Activated CD4-positive, CD25-positive, alpha-beta regulatory T cell treated with anti-CD3 and anti-CD28 coated beads, Interleukin-2, amount 50 U/mL, for 24 hours (primary cell): ENCODE data around the gene CLCN2.

Experiments
- ATAC-seq, 2 donors: fragments of 150-1000 bp; cut with Tn5 transposase; one replicate each; pipeline ENCODE4 v1.10.0; 2021; ENCODE audit warnings: mild to moderate bottlenecking in 1 of 2, moderate library complexity in 1 of 2

The CLCN2 gene

DNA sequence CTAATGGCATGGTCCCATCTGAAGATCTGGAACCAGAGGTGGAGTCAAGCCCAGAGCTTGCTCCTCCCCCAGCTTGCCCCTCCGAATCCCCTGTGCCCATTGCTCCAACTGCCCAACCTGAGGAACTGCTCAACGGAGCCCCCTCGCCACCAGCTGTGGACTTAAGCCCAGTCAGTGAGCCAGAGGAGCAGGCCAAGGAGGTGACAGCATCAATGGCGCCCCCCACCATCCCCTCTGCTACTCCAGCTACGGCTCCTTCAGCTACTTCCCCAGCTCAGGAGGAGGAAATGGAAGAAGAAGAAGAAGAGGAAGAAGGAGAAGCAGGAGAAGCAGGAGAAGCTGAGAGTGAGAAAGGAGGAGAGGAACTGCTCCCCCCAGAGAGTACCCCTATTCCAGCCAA lies 39.7 kb downstream of the CLCN2 start:
- no peak for ATAC-seq

DNA sequence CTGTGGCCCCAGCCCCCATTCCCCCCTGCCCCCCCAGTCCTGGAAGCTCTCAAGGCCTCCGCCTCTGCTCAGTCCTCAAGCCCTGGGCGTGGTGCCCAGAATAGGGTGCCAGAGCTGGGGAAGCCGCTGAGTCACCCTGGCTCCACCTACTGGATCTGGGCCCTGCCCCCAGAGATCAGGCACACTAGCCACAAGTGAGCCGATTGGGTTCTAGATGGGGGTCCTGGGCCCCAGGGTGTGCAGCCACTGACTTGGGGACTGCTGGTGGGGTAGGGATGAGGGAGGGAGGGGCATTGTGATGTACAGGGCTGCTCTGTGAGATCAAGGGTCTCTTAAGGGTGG lies 41.3 kb downstream of the CLCN2 start:
- peak; percentile 39 to 48 for ATAC-seq

DNA sequence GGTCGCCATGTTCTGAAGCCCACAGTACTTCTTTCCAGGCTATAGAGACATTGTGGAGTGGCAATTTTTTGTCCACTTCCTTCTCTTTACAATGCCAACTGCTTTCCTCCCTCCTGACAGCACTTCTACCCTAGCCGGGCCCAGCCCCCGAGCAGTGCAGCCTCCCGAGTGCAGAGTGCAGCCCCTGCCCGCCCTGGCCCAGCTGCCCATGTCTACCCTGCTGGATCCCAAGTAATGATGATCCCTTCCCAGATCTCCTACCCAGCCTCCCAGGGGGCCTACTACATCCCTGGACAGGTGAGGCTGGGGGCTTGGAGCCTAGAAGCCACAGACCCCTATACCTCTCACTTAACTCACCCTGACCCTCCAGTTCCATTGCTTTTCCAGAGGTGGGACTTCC lies 44.2 kb downstream of the CLCN2 start:
- no peak for ATAC-seq

DNA sequence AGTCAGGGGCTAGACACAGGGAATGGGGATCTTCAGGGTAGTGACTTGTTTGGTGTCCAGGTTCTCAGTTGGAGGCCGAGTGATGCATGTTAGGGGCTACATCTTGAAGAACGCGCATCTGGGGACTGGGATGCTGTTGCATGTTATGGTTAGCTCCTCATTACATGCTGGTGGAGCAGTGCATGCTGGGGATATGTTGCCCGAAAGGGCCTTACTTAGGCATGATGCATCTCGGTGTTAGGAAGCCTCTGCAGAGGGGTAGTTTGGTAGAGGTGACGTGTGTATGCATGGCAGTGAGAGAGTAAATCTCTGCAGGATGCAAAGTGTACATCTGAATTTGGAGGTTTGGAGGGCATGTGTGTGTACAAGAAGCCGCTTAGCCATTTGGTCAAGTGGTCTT lies 44.6 kb downstream of the CLCN2 start:
- no peak for ATAC-seq

DNA sequence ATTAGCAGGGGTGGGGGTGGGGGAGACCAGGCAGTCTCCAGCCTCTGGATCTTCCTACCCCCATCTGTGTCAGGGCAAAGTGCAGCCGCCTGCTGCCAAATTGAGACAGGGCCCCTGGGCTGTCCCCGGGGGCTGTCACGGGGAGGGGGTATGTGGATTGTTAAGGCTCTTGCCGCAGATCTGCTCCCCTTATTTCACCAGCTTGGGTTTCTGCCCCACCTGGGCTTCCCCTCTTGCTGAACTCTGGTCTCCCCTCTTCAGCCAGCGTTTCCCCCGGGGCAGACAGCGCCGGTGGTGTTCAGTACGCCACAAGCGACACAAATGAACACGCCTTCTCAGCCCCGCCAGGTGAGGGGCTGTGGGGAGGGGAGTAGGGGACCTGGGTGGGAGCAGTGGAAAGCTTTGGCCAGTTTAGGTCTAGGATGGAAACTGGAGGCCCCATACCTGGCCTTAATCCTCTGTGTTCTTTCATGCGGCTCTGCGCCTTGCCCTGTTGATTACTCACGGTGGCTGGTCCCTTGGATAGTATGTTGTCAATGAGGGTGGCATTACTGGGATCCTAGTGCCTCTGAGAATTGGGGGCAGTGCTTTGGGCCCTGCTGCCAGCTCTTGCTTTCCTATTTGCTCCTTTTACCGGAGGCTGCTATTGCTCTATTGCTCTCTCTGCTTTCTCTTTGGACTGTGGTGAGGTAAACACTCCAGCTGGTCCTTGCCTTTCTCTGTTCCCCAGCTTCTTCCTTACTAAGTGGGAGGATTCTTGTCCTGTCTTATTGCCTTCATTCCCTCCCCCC lies 45.3 kb downstream of the CLCN2 start:
- no peak for ATAC-seq

DNA sequence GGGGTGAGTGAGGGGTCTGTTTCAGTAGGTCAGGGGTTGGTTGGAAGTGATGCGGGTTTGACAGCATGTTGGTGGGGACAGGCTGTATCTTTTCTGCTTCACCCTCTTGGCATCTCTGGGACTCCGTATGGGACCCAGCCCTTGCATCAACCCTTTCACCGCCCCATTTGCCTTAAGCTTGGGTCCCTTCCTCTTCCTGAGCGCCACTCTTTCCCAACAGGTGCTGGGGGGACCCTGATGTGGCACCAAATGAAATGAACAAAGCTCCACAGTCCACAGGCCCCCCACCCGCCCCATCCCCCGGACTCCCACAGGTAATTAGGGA lies 45.9 kb downstream of the CLCN2 start:
- no peak for ATAC-seq

DNA sequence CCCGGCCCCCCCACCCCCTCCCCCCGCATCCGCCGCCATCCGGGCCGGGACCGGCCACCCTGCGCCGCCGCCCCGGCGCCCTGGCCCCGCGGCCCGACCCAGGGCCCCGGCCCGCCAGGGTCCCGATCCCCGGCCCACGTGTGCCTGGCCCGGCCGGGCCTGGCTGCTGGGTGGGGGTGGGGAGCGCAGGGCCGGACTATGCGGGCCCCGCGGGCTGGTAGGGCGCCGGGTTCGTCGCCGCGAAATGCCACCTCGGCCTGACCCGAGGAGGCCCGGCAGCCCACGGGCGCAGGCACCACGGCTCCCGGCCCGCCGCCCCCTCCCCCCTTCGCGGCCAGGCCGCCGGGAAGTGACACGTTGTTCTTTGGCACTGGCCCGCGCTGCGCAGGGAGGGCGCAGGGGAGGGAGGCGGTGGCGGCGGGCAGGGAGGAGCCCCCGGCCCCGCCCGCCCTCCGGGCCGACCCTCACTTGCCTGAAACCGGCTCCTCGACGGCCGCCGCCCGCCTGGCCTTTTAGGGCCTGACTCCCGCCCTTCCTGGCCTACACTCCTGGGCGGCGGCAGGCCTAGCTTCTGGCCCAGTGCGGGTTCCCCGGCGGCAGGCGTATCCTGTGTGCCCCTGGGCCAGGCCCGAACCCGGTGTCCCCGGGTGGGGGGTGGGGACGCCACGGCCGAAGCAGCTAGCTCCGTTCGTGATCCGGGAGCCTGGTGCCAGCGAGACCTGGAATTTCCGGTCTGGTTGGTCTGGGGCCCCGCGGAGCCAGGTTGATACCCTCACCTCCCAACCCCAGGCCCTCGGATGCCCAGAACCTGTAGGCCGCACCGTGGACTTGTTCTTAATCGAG lies 46.5 kb downstream of the CLCN2 start:
- ATAC-seq: peak; percentile 53 to 55

DNA sequence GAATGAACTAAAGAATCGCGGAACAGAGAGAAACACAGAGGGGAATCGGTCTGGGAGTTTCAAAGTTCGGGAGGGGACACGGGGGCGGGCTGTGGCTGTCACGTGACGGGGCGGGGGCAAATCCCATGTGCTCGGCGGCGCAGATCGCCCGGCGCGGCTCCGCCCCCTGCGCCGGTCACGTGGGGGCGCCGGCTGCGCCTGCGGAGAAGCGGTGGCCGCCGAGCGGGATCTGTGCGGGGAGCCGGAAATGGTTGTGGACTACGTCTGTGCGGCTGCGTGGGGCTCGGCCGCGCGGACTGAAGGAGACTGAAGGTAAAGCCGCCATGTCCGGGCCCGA lies 47.1 kb downstream of the CLCN2 start, which contains the start of gene EIF4G1:
Gene EIF4G1, plus strand, starts transcription at position 244 of the 337 bp plus-strand sequence. CDS start 1,191 bp downstream, outside the sequence.
- peak; percentile 86 for ATAC-seq

DNA sequence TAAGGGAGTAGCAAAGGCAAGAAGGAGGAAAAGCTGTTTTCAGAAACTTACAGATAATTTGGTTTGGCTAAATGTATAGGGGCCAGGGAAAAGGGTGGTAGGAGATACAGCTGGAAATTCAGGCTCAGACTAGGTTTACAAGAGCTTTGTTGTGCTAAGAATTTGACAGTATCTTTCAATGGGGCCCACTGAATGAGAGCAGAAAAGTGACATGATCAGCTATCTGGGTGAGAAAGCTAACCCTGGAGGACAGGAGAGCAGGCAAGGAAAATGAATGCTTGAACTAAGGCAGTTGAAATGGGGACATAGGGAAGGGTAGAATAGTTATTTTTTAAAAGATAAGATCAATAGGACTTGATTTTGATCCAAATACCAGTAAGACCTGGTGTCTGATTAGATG lies 49.8 kb downstream of the CLCN2 start:
- no peak for ATAC-seq

DNA sequence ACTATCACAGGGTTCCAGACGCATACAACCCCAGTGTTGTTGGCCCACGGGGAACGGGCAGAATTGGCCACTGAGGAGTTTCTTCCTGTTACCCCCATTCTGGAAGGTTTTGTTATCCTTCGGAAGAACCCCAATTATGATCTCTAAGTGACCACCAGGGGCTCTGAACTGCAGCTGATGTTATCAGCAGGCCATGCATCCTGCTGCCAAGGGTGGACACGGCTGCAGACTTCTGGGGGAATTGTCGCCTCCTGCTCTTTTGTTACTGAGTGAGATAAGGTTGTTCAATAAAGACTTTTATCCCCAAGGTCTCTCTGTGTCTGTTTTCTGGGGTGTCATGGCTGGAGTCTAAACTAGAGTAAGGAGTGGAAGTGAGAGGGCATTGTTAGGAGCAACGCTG lies 52.7 kb downstream of the CLCN2 start:
- ATAC-seq: no peak

DNA sequence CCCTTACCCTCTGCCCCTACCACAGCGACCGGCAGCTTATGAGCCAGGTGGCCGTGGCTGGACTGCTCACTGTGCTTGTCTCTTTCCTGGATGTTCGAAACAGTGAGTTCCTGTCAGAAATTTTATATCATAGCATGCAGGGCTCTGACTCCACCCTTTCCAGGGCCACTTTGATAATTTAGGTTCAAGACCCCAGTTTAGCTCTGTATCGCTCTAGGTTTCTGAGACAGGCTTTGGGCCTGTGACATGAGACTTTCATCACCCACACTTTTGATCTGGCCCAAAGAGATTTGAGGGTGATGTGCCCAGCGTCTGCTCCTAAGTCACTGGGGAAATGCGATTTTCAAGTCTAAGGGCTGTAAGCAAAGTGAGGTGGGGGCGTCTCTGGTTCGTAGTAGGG lies 53.5 kb downstream of the CLCN2 start:
- ATAC-seq: no peak

DNA sequence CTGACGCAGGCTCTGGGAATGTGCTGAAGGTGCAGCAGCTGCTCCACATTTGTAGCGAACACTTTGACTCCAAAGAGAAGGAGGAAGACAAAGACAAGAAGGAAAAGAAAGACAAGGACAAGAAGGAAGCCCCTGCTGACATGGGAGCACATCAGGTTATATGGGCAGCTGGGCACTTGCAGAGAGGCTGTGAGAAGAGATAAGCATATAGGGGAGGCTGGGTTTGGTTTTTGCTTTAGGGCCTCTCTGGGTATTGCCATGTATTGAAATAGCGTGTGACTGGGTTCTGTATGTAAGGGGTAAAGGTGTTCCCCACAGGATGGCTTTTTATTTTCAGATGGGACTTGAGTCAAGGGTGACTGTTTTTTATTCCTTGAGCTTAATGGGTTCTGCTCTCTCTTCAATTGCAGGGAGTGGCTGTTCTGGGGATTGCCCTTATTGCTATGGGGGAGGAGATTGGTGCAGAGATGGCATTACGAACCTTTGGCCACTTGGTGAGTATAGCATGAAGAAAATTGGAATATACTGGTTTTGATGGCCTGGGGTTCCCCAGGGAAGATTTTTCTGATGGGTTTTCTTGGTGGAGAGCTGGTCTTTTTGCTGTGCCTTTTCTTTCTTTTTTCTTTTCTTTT lies 54.9 kb downstream of the CLCN2 start:
- ATAC-seq: no peak

DNA sequence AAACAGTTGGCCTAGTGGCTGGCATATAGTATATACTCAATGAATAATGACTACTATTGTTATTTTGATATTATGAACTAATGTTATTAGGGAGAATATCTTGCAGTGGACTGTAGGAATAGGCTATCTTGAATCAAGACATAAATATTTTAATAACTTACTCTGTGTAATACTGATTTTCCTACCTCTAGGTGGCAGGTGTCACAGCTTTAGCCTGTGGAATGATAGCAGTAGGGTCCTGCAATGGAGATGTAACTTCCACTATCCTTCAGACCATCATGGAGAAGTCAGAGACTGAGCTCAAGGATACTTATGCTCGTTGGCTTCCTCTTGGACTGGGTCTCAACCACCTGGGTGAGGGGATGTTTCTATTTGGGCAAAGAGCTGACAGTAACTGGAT lies 55.8 kb downstream of the CLCN2 start:
- ATAC-seq: peak in 1 of 2 donors; percentile 61

DNA sequence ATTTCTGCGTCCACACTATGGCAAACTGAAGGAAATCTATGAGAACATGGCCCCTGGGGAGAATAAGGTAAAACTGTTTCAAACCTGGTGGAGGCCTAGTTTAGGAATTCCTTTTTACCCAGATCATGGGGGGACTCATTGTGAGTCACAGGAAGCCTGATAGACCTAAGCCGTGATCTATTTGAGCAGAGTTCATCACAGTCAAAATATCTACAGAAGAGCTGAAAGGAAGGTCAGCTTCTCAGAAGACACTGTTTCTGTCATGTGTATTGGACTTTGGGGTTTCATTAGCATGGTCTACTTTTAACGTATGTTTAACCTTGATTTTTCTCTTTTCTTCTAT lies 61.1 kb downstream of the CLCN2 start:
- ATAC-seq: no peak

DNA sequence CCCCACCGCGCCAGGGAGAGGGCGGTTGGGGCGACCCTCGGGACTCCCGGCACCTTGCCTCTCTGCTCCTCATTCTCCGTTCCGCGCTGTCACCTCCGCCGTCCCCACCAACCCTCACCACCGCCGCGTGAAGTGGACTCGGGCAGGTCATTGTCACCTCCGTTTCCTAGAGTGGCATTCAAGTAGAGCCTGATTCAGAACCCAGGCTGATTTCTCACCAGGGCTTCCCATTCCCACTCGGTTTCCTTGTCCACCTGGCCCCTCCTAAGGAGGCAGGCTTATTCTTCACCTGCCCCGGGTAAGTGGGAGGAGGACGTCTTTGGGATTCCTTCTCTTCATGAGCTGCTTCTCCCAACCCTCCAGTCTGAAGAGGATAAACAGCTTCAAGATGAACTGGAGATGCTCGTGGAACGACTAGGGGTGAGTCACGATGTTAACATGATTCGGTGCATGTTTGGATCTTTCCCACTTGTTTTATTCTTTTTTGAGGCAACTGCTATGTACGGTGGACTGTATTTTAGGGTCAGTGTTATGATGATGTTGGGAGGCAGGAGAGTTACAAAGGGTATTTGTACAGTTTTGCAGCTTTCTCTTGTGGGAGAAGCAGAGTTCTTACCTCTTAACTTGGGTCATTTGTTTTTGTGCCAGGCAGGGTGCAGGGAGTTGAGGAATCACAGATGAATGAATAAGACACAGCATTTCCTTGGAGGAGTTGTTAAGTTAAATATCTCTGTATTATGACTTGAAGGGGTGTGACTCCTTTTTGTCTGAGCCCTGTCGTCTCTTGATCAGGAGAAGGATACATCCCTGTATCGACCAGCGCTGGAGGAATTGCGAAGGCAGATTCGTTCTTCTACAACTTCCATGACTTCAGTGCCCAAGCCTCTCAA lies 61.7 kb downstream of the CLCN2 start:
- ATAC-seq: no peak

DNA sequence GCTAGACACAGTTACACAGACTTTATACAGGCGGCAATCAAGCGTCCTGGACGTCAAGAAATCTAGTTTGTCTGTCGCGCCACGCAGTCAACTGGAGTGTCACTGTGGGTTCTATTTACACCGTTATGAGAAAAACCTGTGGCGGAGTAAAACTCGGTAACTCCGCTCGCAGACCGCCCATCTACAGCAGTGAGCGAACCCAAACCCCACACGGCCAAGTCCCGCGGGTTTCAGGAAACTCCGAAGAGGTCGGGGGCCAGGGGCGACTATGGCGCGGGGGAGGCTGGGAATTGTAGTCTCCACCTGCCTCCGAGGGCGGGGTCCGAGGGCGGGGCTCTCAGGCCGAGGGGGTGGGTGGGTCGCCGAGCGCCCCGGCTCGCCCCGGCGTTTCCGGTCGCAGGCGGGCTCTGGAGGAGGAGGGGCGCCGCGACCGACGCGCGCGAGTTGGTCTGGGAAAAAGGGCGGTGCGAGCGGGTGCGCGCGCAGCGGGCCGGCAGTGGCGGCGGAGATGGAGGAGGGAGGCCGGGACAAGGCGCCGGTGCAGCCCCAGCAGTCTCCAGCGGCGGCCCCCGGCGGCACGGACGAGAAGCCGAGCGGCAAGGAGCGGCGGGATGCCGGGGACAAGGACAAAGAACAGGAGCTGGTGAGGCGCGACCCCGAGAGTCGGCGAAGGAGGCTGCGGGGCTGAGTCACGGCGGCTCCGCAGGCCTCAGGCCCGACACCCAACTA lies 62.5 kb downstream of the CLCN2 start, which contains the start of gene PSMD2:
Gene PSMD2, plus strand, starts transcription at position 483 of the 729 bp plus-strand sequence. Its CDS starts 26 bp downstream, at position 509.
- peak; percentile 92 to 98 for ATAC-seq

DNA sequence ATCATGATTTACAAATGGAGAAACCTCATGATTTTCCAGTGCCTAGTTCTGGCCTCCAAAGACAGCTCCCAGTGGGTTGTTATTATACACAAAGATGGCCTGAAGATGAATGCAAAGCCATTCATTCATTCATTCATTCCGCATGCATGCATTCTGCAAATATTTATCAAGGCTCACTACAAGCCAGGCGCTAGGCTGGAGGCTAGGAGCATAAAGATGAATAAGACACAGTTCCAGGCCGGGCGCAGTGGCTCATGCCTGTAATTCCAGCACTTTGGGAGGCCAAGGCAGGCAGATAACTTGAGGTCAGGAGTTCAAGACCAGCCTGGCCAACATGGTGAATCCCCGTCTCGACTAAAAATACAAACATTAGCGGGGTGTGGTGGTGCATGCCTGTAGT lies 64.8 kb downstream of the CLCN2 start:
- ATAC-seq: no peak
